H1 (cell line): ENCODE measurements around the gene SH3GL2. TPM values are rescaled to one million over a fixed set of nuclear protein-coding genes. Genes with fewer than 3 reads are reported as not detected.

ENCODE experiments used
- CTCF ChIA-PET: fragments of 300-600 bp; sonication (Branson Sonifier 250); formaldehyde crosslinking; loops from one replicate; lab custom pipeline; 2021; ENCODE audit not compliant: partially characterized antibody; lab: Charles Lee
- POLR2A ChIA-PET: fragments of 300-600 bp; sonication (Branson Sonifier 250); formaldehyde crosslinking; loops from one replicate; lab custom pipeline; 2021; ENCODE audit warnings: inconsistent platforms; ENCODE audit not compliant: partially characterized antibody; lab: Charles Lee
- DNase-seq, 2 experiments: peaks; one replicate each; pipeline versions ENCODE4 v3.0.0 to v3.0.0-alpha.2; 2010 to 2022; ENCODE audit warnings: low spot score in 2 of 2, low read depth in 1 of 2, mixed read lengths in 1 of 2
- FAIRE-seq: peaks from 2 replicates; lab custom pipeline; 2011; peaks lifted over from hg19 to GRCh38; lab: Jason Lieb, UNC
- H2AFZ ChIP-seq: 2 replicates; pipeline ENCODE4 v1.8.1; 2012; ENCODE audit warnings: low read length, inconsistent platforms
- H2AK5ac ChIP-seq: 2 replicates; pipeline ENCODE4 v1.6.1; 2013; ENCODE audit warnings: low read depth, low read length
- H2BK120ac ChIP-seq: replicated peaks from 2 replicates; pipeline ENCODE3; 2013; ENCODE audit warnings: low read depth, low read length, inconsistent platforms
- H2BK12ac ChIP-seq: 2 replicates; pipeline ENCODE4 v1.6.1; 2013; ENCODE audit warnings: low read depth, low read length
- H2BK15ac ChIP-seq: 2 replicates; pipeline ENCODE4 v1.6.1; 2013; ENCODE audit warnings: low read length
- H2BK20ac ChIP-seq: 2 replicates; pipeline ENCODE4 v1.6.1; 2013; ENCODE audit warnings: low read length
- H2BK5ac ChIP-seq: 2 replicates; pipeline ENCODE4 v1.6.1; 2013; ENCODE audit warnings: low read depth, low read length
- H3K14ac ChIP-seq: 2 replicates; pipeline ENCODE4 v1.6.1; 2013; ENCODE audit warnings: inconsistent platforms; ENCODE audit not compliant: insufficient read length
- H3K18ac ChIP-seq: 2 replicates; pipeline ENCODE4 v1.6.1; 2013; ENCODE audit warnings: low read length; ENCODE audit errors: extremely low read depth
- H3K23ac ChIP-seq: 2 replicates; pipeline ENCODE4 v1.6.1; 2013; ENCODE audit warnings: inconsistent platforms; ENCODE audit not compliant: insufficient read length
- H3K23me2 ChIP-seq: 2 replicates; pipeline ENCODE4 v1.6.1; 2013; ENCODE audit warnings: low read depth, low read length
- H3K27ac ChIP-seq: 2 replicates; pipeline ENCODE4 v1.6.1; 2011; ENCODE audit warnings: low read depth, low read length, inconsistent platforms
- H3K27me3 ChIP-seq, 4 experiments: replicated peaks in 1 of 4; 1 replicate in 1 of 4; 2 replicates in 3 of 4; pipeline versions ENCODE4 v1.6.1 to v1.8.1; 2011 to 2013; ENCODE audit warnings: low read length in 3 of 4, mild to moderate bottlenecking in 3 of 4, inconsistent platforms in 2 of 4, mixed read lengths in 2 of 4, moderate library complexity in 1 of 4; ENCODE audit not compliant: control insufficient read depth in 3 of 4, insufficient read depth in 3 of 4; ENCODE audit errors: extremely low read depth in 1 of 4
- H3K36me3 ChIP-seq, 4 experiments: 2 replicates each; pipeline versions ENCODE4 v1.6.1 to v1.8.1; 2011 to 2013; ENCODE audit warnings: mild to moderate bottlenecking in 4 of 4, low read length in 3 of 4, moderate library complexity in 2 of 4, control low read depth in 1 of 4, inconsistent platforms in 1 of 4; ENCODE audit not compliant: insufficient read depth in 4 of 4, control insufficient read depth in 2 of 4
- H3K4ac ChIP-seq: replicated peaks from 2 replicates; pipeline ENCODE3; 2013; ENCODE audit warnings: low read length, low read depth, mixed read lengths, inconsistent platforms; ENCODE audit not compliant: insufficient read length
- H3K4me1 ChIP-seq, 4 experiments: replicated peaks in 1 of 4; 1 replicate in 1 of 4; 2 replicates in 3 of 4; pipeline versions ENCODE4 v1.6.1 to v1.8.1; 2011 to 2013; ENCODE audit warnings: low read length in 3 of 4, inconsistent platforms in 2 of 4, mixed read lengths in 1 of 4; ENCODE audit not compliant: insufficient read depth in 4 of 4, control insufficient read depth in 3 of 4
- H3K4me2 ChIP-seq, 2 experiments: 2 replicates each; pipeline versions ENCODE4 v1.6.1 to v1.8.1; 2011 to 2013; ENCODE audit warnings: low read depth in 2 of 2, low read length in 2 of 2, control low read depth in 1 of 2, inconsistent platforms in 1 of 2, mild to moderate bottlenecking in 1 of 2; ENCODE audit not compliant: insufficient read depth in 1 of 2
- H3K4me3 ChIP-seq, 4 experiments: fragments of 200-600, 300-600 bp in 1 of 4; sonication (generic), shearing (Covaris generic), sonication (Bioruptor Twin) in 1 of 4; 2 replicates each; pipeline versions ENCODE4 v1.5.1 to v1.8.1; 2011 to 2016; ENCODE audit warnings: low read length in 4 of 4, low read depth in 3 of 4, control low read depth in 2 of 4, inconsistent platforms in 2 of 4, mild to moderate bottlenecking in 2 of 4, mixed read lengths in 1 of 4, moderate library complexity in 1 of 4; ENCODE audit not compliant: insufficient read depth in 2 of 4; ENCODE audit errors: extremely low read depth in 1 of 4
- H3K56ac ChIP-seq: replicated peaks from 2 replicates; pipeline ENCODE3; 2013; ENCODE audit warnings: low read depth, mild to moderate bottlenecking, mixed read lengths, low read length, inconsistent platforms; ENCODE audit not compliant: insufficient read length
- H3K79me1 ChIP-seq: 2 replicates; pipeline ENCODE4 v1.6.1; 2013; ENCODE audit warnings: low read depth, low read length, control low read depth
- H3K79me2 ChIP-seq, 2 experiments: 2 replicates each; pipeline versions ENCODE4 v1.6.1 to v1.8.1; 2012 to 2013; ENCODE audit warnings: low read length in 2 of 2, mild to moderate bottlenecking in 2 of 2, inconsistent platforms in 1 of 2; ENCODE audit not compliant: insufficient read depth in 2 of 2, control insufficient read depth in 1 of 2
- H3K9ac ChIP-seq, 4 experiments: replicated peaks in 1 of 4; 1 replicate in 1 of 4; 2 replicates in 3 of 4; pipeline versions ENCODE4 v1.6.1 to v1.8.1; 2011 to 2013; ENCODE audit warnings: low read depth in 3 of 4, low read length in 3 of 4, control low read depth in 2 of 4, mild to moderate bottlenecking in 2 of 4, moderate library complexity in 2 of 4, inconsistent platforms in 1 of 4; ENCODE audit errors: extremely low read depth in 1 of 4
- H3K9me3 ChIP-seq, 2 experiments: 2 replicates each; pipeline versions ENCODE4 v1.6.1 to v1.8.1; 2012 to 2013; ENCODE audit warnings: mild to moderate bottlenecking in 2 of 2, moderate library complexity in 2 of 2, control low read depth in 1 of 2, inconsistent platforms in 1 of 2, low read depth in 1 of 2, low read length in 1 of 2, mixed read lengths in 1 of 2; ENCODE audit not compliant: insufficient read depth in 2 of 2
- H4K20me1 ChIP-seq, 2 experiments: replicated peaks in 1 of 2; 2 replicates each; pipeline versions ENCODE3 to v1.8.1; 2011 to 2013; ENCODE audit warnings: inconsistent platforms in 2 of 2, low read length in 2 of 2, mild to moderate bottlenecking in 1 of 2; ENCODE audit not compliant: insufficient read depth in 2 of 2, control insufficient read depth in 1 of 2
- H4K5ac ChIP-seq: 2 replicates; pipeline ENCODE4 v1.6.1; 2013; ENCODE audit warnings: low read length, low read depth, mixed read lengths, inconsistent platforms; ENCODE audit not compliant: insufficient read length
- H4K8ac ChIP-seq: 2 replicates; pipeline ENCODE4 v1.8.0; 2013; ENCODE audit warnings: mild to moderate bottlenecking, moderate library complexity, low read length, inconsistent platforms; ENCODE audit not compliant: insufficient read depth; ENCODE audit errors: extremely low read depth
- H4K91ac ChIP-seq: replicated peaks from 2 replicates; pipeline ENCODE3; 2013; ENCODE audit warnings: low read length, mixed read lengths, inconsistent platforms; ENCODE audit not compliant: insufficient read length
- CEBPB ChIP-seq: IDR thresholded peaks from 2 replicates; pipeline ENCODE4 v1.6.1; 2012; ENCODE audit warnings: low read depth, low read length
- CREB1 ChIP-seq: IDR thresholded peaks from 2 replicates; pipeline ENCODE4 v1.6.1; 2012; ENCODE audit warnings: inconsistent platforms
- FOSL1 ChIP-seq: IDR thresholded peaks from 2 replicates; pipeline ENCODE4 v1.6.1; 2011; ENCODE audit warnings: mild to moderate bottlenecking, low read depth, low read length, moderate library complexity; ENCODE audit not compliant: insufficient read depth
- KDM1A ChIP-seq: fragments of 200-600, 300-600 bp; sonication (generic); IDR thresholded peaks from 2 replicates; pipeline ENCODE4 v1.7.1; 2016; ENCODE audit warnings: mild to moderate bottlenecking, low read length, borderline replicate concordance
- KDM4A ChIP-seq: IDR thresholded peaks from one replicate; pipeline ENCODE4 v1.7.1; 2012; ENCODE audit warnings: low read depth, mild to moderate bottlenecking, moderate library complexity, low read length, inconsistent platforms; ENCODE audit not compliant: severe bottlenecking
- MAFK ChIP-seq: IDR thresholded peaks from 2 replicates; pipeline ENCODE4 v1.6.1; 2012; ENCODE audit warnings: low read depth, mild to moderate bottlenecking, improper control_type of control experiment, low read length
- POU5F1 ChIP-seq: IDR thresholded peaks from 2 replicates; pipeline ENCODE4 v1.6.1; 2011; ENCODE audit warnings: low read depth, mild to moderate bottlenecking, low read length, moderate library complexity
- SP1 ChIP-seq: IDR thresholded peaks from 2 replicates; pipeline ENCODE4 v1.6.1; 2011; ENCODE audit warnings: low read depth, low read length
- TAF1 ChIP-seq: IDR thresholded peaks from 2 replicates; pipeline ENCODE4 v1.6.1; 2011; ENCODE audit warnings: mild to moderate bottlenecking, low read depth, low read length
- YY1 ChIP-seq: IDR thresholded peaks from 2 replicates; pipeline ENCODE4 v1.6.1; 2011; ENCODE audit warnings: low read depth, mild to moderate bottlenecking, low read length
- WGBS, 2 experiments: shearing (Covaris generic) in 1 of 2; methylation state at CpG; one replicate each; pipeline versions ENCODE4 v1.1.6 to v1.1.7; 2013 to 2015; ENCODE audit warnings: low lambda C conversion rate in 2 of 2, mixed read lengths in 2 of 2, inconsistent platforms in 1 of 2, low coverage in 1 of 2, missing lambda C conversion rate in 1 of 2; ENCODE audit not compliant: insufficient replicate concordance in 2 of 2, insufficient coverage in 1 of 2, insufficient read length in 1 of 2; ENCODE audit errors: extremely low coverage in 1 of 2, missing lambda C conversion rate in 1 of 2; 5-methylcytosine and 5-hydroxymethylcytosine counted together
- polyA plus RNA-seq, 7 experiments: library from polyadenylated mRNA; depleted of rRNA in 3 of 7; stranded (reverse) in 5 of 7; unstranded in 2 of 7; fragments of >200 nt in 5 of 7; fragments of 200-250 nt in 2 of 7; gene quantifications; 1 replicate in 5 of 7; 2 replicates in 1 of 7; 4 replicates in 1 of 7; pipeline versions ENCODE4 v1.2.1 to v1.2.3, GENCODE V29; 2011 to 2013; ENCODE audit warnings: missing spikeins in 2 of 7, mixed read lengths in 2 of 7
- total RNA-seq: library from RNA; stranded (reverse); fragmentation: NEBNext Ultra II Directional; extraction: Animal tissue kit (Norgen Biotek cat#: 25700); gene quantifications from 2 replicates; pipeline ENCODE4 v1.2.1, GENCODE V29; 2021
- TF ChIP-seq, protein P1 (sequence below), 3 experiments: IDR thresholded peaks; 1 replicate in 2 of 3; 2 replicates in 1 of 3; pipeline versions ENCODE4 v1.5.1 to v1.6.1; 2011; ENCODE audit warnings: low read length in 3 of 3, mild to moderate bottlenecking in 3 of 3, inconsistent platforms in 2 of 3, low read depth in 1 of 3, moderate library complexity in 1 of 3; ENCODE audit not compliant: insufficient read depth in 1 of 3; ENCODE audit errors: control extremely low read depth in 1 of 3
- TF ChIP-seq, protein P2 (sequence below): IDR thresholded peaks from 2 replicates; pipeline ENCODE4 v1.6.1; 2011; ENCODE audit warnings: low read depth, mild to moderate bottlenecking, low read length; ENCODE audit not compliant: insufficient read depth

Gene SH3GL2
- total and polyA plus RNA-seq, 2 of the 8 experiments (the other 6 are each of a cell fraction or from before 2014, with no cell fraction given) = 4.7 to 5.3 TPM

DNA sequence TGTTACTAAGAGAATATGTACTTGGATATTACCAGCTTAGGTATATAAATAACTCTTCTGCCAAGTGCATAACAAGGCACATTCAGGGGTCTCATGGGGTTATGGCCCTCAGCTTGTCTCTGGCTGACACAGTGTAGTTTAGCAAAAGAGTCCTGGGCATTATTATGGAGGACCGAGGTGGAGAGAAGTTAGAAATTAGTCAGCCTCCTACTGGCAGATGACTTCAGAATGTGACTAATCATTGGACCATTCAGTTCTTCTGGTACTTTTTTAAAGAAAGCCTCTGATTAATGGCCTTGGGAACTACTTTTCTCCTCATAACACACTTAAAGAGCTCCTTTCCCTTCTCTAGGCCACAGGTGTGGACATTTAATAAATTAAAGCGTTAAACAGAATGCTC, 178.9 kb downstream of the SH3GL2 start:
- POLR2A ChIA-PET = no interaction called here
- no peaks in the 10 kb centered on the region for H4K20me1 ChIP-seq
- H3K4me3 ChIP-seq = no peak overlapping the region
- H3K14ac ChIP-seq = no peak overlapping the region
- CTCF ChIA-PET = interaction anchor here (1.8 to 3.1 kb wide), 2 partner anchors 15 to 225 kb away, joined by 6 to 9 read pairs; no protein-coding TSS in a partner anchor
- H2BK20ac ChIP-seq = no peak overlapping the region
- no peaks in the 10 kb centered on the region for H3K79me1 ChIP-seq
- no peak overlapping the region for H3K23ac ChIP-seq
- no peak overlapping the region for H4K5ac ChIP-seq
- FAIRE-seq = no peak
- no peak overlapping the region for H3K18ac ChIP-seq
- no peak overlapping the region for H3K4me2 ChIP-seq
- no peak overlapping the region for H2AK5ac ChIP-seq
- H2BK12ac ChIP-seq = no peak overlapping the region
- H3K23me2 ChIP-seq = no peaks in the 10 kb centered on the region
- no peak overlapping the region for H3K27ac ChIP-seq
- no peak overlapping the region for H3K9ac ChIP-seq
- H2BK5ac ChIP-seq = no peak overlapping the region
- H3K79me2 ChIP-seq = no peaks in the 10 kb centered on the region
- no peak overlapping the region for H3K56ac ChIP-seq
- 78% methylated on average over 2 of the region's 2 CpGs; no CpG with 5 or more reads in 1 of the 2 experiments for WGBS, 2 experiments
- no peaks in the 10 kb centered on the region for H3K36me3 ChIP-seq
- no peak overlapping the region for H3K4ac ChIP-seq
- no peak overlapping the region for H4K8ac ChIP-seq
- no peak overlapping the region for H2AFZ ChIP-seq
- H3K9me3 ChIP-seq = no peaks in the 10 kb centered on the region
- DNase-seq = no peak
- H3K4me1 ChIP-seq = no peaks in the 10 kb centered on the region
- no peak overlapping the region for H4K91ac ChIP-seq
- no peaks in the 10 kb centered on the region for H3K27me3 ChIP-seq
- no peak overlapping the region for H2BK15ac ChIP-seq
- no peak overlapping the region for H2BK120ac ChIP-seq
- no peak for TF ChIP-seq KDM4A
- TF ChIP-seq KDM1A = no peak
- no peak for TF ChIP-seq YY1
- TF ChIP-seq, protein P1, sequence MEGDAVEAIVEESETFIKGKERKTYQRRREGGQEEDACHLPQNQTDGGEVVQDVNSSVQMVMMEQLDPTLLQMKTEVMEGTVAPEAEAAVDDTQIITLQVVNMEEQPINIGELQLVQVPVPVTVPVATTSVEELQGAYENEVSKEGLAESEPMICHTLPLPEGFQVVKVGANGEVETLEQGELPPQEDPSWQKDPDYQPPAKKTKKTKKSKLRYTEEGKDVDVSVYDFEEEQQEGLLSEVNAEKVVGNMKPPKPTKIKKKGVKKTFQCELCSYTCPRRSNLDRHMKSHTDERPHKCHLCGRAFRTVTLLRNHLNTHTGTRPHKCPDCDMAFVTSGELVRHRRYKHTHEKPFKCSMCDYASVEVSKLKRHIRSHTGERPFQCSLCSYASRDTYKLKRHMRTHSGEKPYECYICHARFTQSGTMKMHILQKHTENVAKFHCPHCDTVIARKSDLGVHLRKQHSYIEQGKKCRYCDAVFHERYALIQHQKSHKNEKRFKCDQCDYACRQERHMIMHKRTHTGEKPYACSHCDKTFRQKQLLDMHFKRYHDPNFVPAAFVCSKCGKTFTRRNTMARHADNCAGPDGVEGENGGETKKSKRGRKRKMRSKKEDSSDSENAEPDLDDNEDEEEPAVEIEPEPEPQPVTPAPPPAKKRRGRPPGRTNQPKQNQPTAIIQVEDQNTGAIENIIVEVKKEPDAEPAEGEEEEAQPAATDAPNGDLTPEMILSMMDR (IDR thresholded peaks at IDR 0.05; ENCODE audit: control extremely low read depth in 1 of 3, insufficient read depth in 1 of 3, low read depth in 1 of 3, low read length in 3 of 3) = no peak
- TF ChIP-seq TAF1 = no peak
- no peak for TF ChIP-seq POU5F1
- TF ChIP-seq FOSL1 = no peak
- TF ChIP-seq SP1 = no peak
- TF ChIP-seq MAFK = no peak
- TF ChIP-seq, protein P2, sequence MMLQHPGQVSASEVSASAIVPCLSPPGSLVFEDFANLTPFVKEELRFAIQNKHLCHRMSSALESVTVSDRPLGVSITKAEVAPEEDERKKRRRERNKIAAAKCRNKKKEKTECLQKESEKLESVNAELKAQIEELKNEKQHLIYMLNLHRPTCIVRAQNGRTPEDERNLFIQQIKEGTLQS = no peak
- no peak for TF ChIP-seq CREB1
- no peak for TF ChIP-seq CEBPB
